Testis (tissue), 3 donors: ENCODE results near the gene NRN1L. TPM values are rescaled to one million over a fixed set of nuclear protein-coding genes. Genes with fewer than 3 reads are reported as not detected.
"Not testable (repeated sequence)": the region's sequence is repeated elsewhere in the genome, so short reads cannot be mapped to it uniquely, and the experiment has no call there.

Experiments used
- DNase-seq: peaks from one replicate; pipeline ENCODE4 v3.0.0-alpha.2; 2019
- H3K27ac ChIP-seq, 2 donors: fragments of 200-600 bp; sonication (generic); one replicate each; pipeline ENCODE4 v1.5.1; 2019
- H3K27me3 ChIP-seq: fragments of 200-600 bp; sonication (generic); one replicate; pipeline ENCODE4 v1.5.1; 2019
- H3K36me3 ChIP-seq: fragments of 200-600 bp; sonication (generic); one replicate; pipeline ENCODE4 v1.5.1; 2017; ENCODE audit warnings: low read depth; ENCODE audit errors: missing control alignments
- H3K4me1 ChIP-seq: fragments of 200-600 bp; sonication (generic); one replicate; pipeline ENCODE4 v1.5.1; 2019
- H3K4me3 ChIP-seq, 2 donors: fragments of 200-600 bp; sonication (generic); one replicate each; pipeline ENCODE4 v1.5.1; 2017 to 2019
- H3K9me3 ChIP-seq: fragments of 200-600 bp; sonication (generic); one replicate; pipeline ENCODE4 v1.5.1; 2017
- CTCF ChIP-seq, 3 experiments: fragments of 450-650 bp in 2 of 3; fragments of 200-600 bp in 1 of 3; sonication (generic) in 1 of 3; IDR thresholded peaks; one replicate each; pipeline ENCODE4 v1.5.1; 2016 to 2019; ENCODE audit warnings: antibody characterized with exemption in 3 of 3, mild to moderate bottlenecking in 2 of 3, moderate library complexity in 1 of 3
- POLR2A ChIP-seq: fragments of 450-650 bp; IDR thresholded peaks from one replicate; pipeline ENCODE4 v1.6.1; 2017; ENCODE audit warnings: antibody characterized with exemption, mild to moderate bottlenecking, moderate library complexity
- WGBS, 2 donors: methylation state at CpG; one replicate each; pipeline ENCODE4 v1.1.5; 2018; 5-methylcytosine and 5-hydroxymethylcytosine counted together
- intact Hi-C: fragments of 100-400 bp; cut with DNase I; formaldehyde crosslinking; loops from one replicate; pipeline ENCODE4 v1.15.1; 2023; ENCODE audit warnings: low total_unique reads
- polyA plus RNA-seq: library from polyadenylated mRNA; stranded (reverse); fragments of 350-450 nt; fragmentation: Illumina TruSeq; extraction: RNeasy Lipid Tissue Mini Kit (QIAGEN cat#74804); gene quantifications from one replicate; pipeline ENCODE4 v1.2.3, GENCODE V29; 2014; ENCODE audit warnings: low read depth, low replicate concordance; ENCODE audit not compliant: insufficient read depth
- total RNA-seq, 2 donors: library from RNA; depleted of rRNA; stranded (reverse); fragments of >200 nt; gene quantifications; one replicate each; pipeline ENCODE4 v1.2.3, GENCODE V29; 2016

NRN1L gene
- total and polyA plus RNA-seq, 3 donors from 2014 or later: 2.9 to 8.1 (median 4.2) TPM

GRCh38 chr16:67914758-67915495, 30.2 kb downstream of the NRN1L start:
- Histone ChIP-seq H3K4me1 (peaks cover 13% of the 10 kb centered on the region), H3K27ac (no peak overlapping the region), H3K4me3 (no peak overlapping the region)

GRCh38 chr16:67915496-67915769, 30.7 kb downstream of the NRN1L start:
- WGBS, 2 donors: 80 to 83% methylated on average over 2 of the region's 2 CpGs
- peaks cover 13% of the 10 kb centered on the region for H3K4me1 ChIP-seq
- H3K27me3 ChIP-seq, H3K4me3 ChIP-seq, H3K27ac ChIP-seq, H3K9me3 ChIP-seq, DNase-seq, H3K36me3 ChIP-seq: not testable (repeated sequence)
- intact Hi-C loops: loop anchor here (10.0 kb wide), 1 partner anchor 129 kb away; no protein-coding TSS in a partner anchor

More at GRCh38 chr16:67914758-67915495, 30.2 kb downstream of the NRN1L start:
- no peaks in the 10 kb centered on the region for H3K9me3 ChIP-seq
- no peaks in the 10 kb centered on the region for H3K36me3 ChIP-seq
- DNase-seq: no peak
- no peaks in the 10 kb centered on the region for H3K27me3 ChIP-seq
- 72 to 83% methylated on average over 7 of the region's 7 CpGs for WGBS, 2 donors
- intact Hi-C loops: loop anchor here (10.0 kb wide), 1 partner anchor 130 kb away; no protein-coding TSS in a partner anchor
- TF ChIP-seq POLR2A: no peak
- no peak for TF ChIP-seq CTCF (IDR thresholded peaks at IDR 0.05)

- Histone ChIP-seq H3K27ac (no peak overlapping the region), H3K36me3 (no peaks in the 10 kb centered on the region), H3K4me1 (peaks cover 13% of the 10 kb centered on the region), H3K9me3 (no peaks in the 10 kb centered on the region), H3K27me3 (no peaks in the 10 kb centered on the region), H3K4me3 (no peak overlapping the region)
- no peak for TF ChIP-seq CTCF (IDR thresholded peaks at IDR 0.05)
- no peak for TF ChIP-seq POLR2A
- 82 to 84% methylated on average over 7 of the region's 7 CpGs for WGBS, 2 donors
- intact Hi-C loops: loop anchor here (10.0 kb wide), 1 partner anchor 129 kb away; no protein-coding TSS in a partner anchor
- DNase-seq: no peak
These were observed 31.4 kb downstream of the NRN1L start for GRCh38 chr16:67915831-67916723.

- H3K36me3 ChIP-seq: no peaks in the 10 kb centered on the region
- TF ChIP-seq CTCF (IDR thresholded peaks at IDR 0.05): no peak
- no peak for TF ChIP-seq POLR2A
- H3K27me3 ChIP-seq: no peaks in the 10 kb centered on the region
- H3K4me1 ChIP-seq: peaks cover 13% of the 10 kb centered on the region
- 50 to 58% methylated on average over 5 to 6 of the region's 6 CpGs for WGBS, 2 donors
- no peak overlapping the region for H3K4me3 ChIP-seq
- no peaks in the 10 kb centered on the region for H3K9me3 ChIP-seq
- intact Hi-C loops: loop anchor here (10.0 kb wide), 1 partner anchor 128 kb away; no protein-coding TSS in a partner anchor
- DNase-seq: no peak
- H3K27ac ChIP-seq: no peak overlapping the region
These were observed 32.6 kb downstream of the NRN1L start for GRCh38 chr16:67917140-67917851.

GRCh38 chr16:67917852-67918236, 33.2 kb downstream of the NRN1L start:
- 71 to 84% methylated on average over 4 of the region's 4 CpGs for WGBS, 2 donors
- peaks cover 13% of the 10 kb centered on the region for H3K4me1 ChIP-seq
- H3K4me3 ChIP-seq: no peak overlapping the region
- TF ChIP-seq CTCF (IDR thresholded peaks at IDR 0.05) (no peak), POLR2A (no peak)
- H3K27ac ChIP-seq: no peak overlapping the region
- DNase-seq: no peak
- no peaks in the 10 kb centered on the region for H3K36me3 ChIP-seq
- intact Hi-C loops: loop anchor here (10.0 kb wide), 1 partner anchor 127 kb away; no protein-coding TSS in a partner anchor
- no peaks in the 10 kb centered on the region for H3K9me3 ChIP-seq
- H3K27me3 ChIP-seq: no peaks in the 10 kb centered on the region
